GM21717 (cell line): ENCODE measurements around the gene FBLN1.

ENCODE experiments used
- ATAC-seq: cut with Tn5 transposase; IDR thresholded peaks from one replicate; pipeline ENCODE4 v1.9.1; 2021; ENCODE audit warnings: mild to moderate bottlenecking, moderate library complexity; ENCODE audit not compliant: unreplicated experiment

The FBLN1 gene

GRCh38 chr22:45563362-45564040, 60.8 kb downstream of the FBLN1 start:
- ATAC-seq: no peak

GRCh38 chr22:45564349-45565030, 61.8 kb downstream of the FBLN1 start:
- no peak for ATAC-seq

GRCh38 chr22:45565171-45565570, 62.5 kb downstream of the FBLN1 start:
- ATAC-seq: no peak

GRCh38 chr22:45565973-45566372, 63.3 kb downstream of the FBLN1 start:
- ATAC-seq: no peak

GRCh38 chr22:45568213-45568612, 65.5 kb downstream of the FBLN1 start:
- no peak for ATAC-seq

- ATAC-seq: no peak
Observed at GRCh38 chr22:45571089-45571488, 68.4 kb downstream of the FBLN1 start.

- ATAC-seq: no peak
Observed at GRCh38 chr22:45572444-45572843, 69.8 kb downstream of the FBLN1 start.

GRCh38 chr22:45574069-45574703, 71.5 kb downstream of the FBLN1 start:
- ATAC-seq: no peak

- no peak for ATAC-seq
Observed at GRCh38 chr22:45575173-45575572, 72.5 kb downstream of the FBLN1 start.

GRCh38 chr22:45575607-45576272, 73.1 kb downstream of the FBLN1 start:
- ATAC-seq: no peak

- no peak for ATAC-seq
Observed at GRCh38 chr22:45576273-45576625, 73.6 kb downstream of the FBLN1 start.

- ATAC-seq: no peak
Observed at GRCh38 chr22:45576730-45577464, 74.2 kb downstream of the FBLN1 start.

- no peak for ATAC-seq
Observed at GRCh38 chr22:45577746-45578523, 75.3 kb downstream of the FBLN1 start.

GRCh38 chr22:45578524-45579147, 76.0 kb downstream of the FBLN1 start:
- no peak for ATAC-seq

- no peak for ATAC-seq
Observed at GRCh38 chr22:45579306-45579705, 76.6 kb downstream of the FBLN1 start.

GRCh38 chr22:45579806-45580725, 77.4 kb downstream of the FBLN1 start:
- ATAC-seq: no peak

- ATAC-seq: no peak
Observed at GRCh38 chr22:45580726-45581381, 78.2 kb downstream of the FBLN1 start.

GRCh38 chr22:45581549-45582080, 78.9 kb downstream of the FBLN1 start:
- ATAC-seq: no peak
